ENCODE results near the gene HOXB3. TPM values are rescaled to one million over a fixed set of nuclear protein-coding genes. Genes with fewer than 3 reads are reported as not detected.

Gene HOXB3
- total RNA-seq, 2 experiments from 2014 or later, result 2.0 TPM

GRCh38 chr17:48558057-48558830 lies 31.8 kb downstream of the HOXB3 start:
- CTCF ChIA-PET, result interaction anchor here (1.0 kb wide), 1 partner anchor 75 kb away, joined by 4 read pairs; no protein-coding TSS in a partner anchor
- DNase-seq, result no peak
- H3K9me3 Mint-ChIP-seq, result no peaks in the 10 kb centered on the region
- peaks cover 6% of the 10 kb centered on the region for H3K4me1 Mint-ChIP-seq (ENCODE audit: low read depth)
- H3K27ac Mint-ChIP-seq, result no peak overlapping the region
- no peak overlapping the region for H3K4me3 Mint-ChIP-seq
- H3K27me3 Mint-ChIP-seq (ENCODE audit: low read depth), result peaks cover 11% of the 10 kb centered on the region
- H3K36me3 Mint-ChIP-seq (ENCODE audit: low read depth), result no peaks in the 10 kb centered on the region
- intact Hi-C loops (cut with micrococcal nuclease), result no loop called here

GRCh38 chr17:48556576-48557401 lies 33.3 kb downstream of the HOXB3 start:
- Mint-ChIP-seq H3K27me3 (ENCODE audit: low read depth) (peaks cover 7% of the 10 kb centered on the region), H3K27ac (no peak overlapping the region), H3K9me3 (no peaks in the 10 kb centered on the region), H3K36me3 (ENCODE audit: low read depth) (no peaks in the 10 kb centered on the region), H3K4me1 (ENCODE audit: low read depth) (peaks cover 6% of the 10 kb centered on the region), H3K4me3 (no peak overlapping the region)
- no peak for DNase-seq
- CTCF ChIA-PET, result interaction anchor here (1.0 to 2.7 kb wide), 3 partner anchors 9 to 74 kb away, joined by 3 to 9 read pairs (median 4); no protein-coding TSS in a partner anchor
- intact Hi-C loops (cut with micrococcal nuclease), result no loop called here

GRCh38 chr17:48556229-48556575 lies 33.8 kb downstream of the HOXB3 start:
- no peak for DNase-seq
- H3K27ac Mint-ChIP-seq, result no peak overlapping the region
- CTCF ChIA-PET, result interaction anchor here (1.0 to 2.7 kb wide), 3 partner anchors 9 to 65 kb away, joined by 3 to 9 read pairs (median 3); no protein-coding TSS in a partner anchor
- peaks cover 6% of the 10 kb centered on the region for H3K4me1 Mint-ChIP-seq (ENCODE audit: low read depth)
- no peak overlapping the region for H3K4me3 Mint-ChIP-seq
- peaks cover 7% of the 10 kb centered on the region for H3K27me3 Mint-ChIP-seq (ENCODE audit: low read depth)
- intact Hi-C loops (cut with micrococcal nuclease), result no loop called here
- H3K36me3 Mint-ChIP-seq (ENCODE audit: low read depth), result no peaks in the 10 kb centered on the region
- H3K9me3 Mint-ChIP-seq, result no peaks in the 10 kb centered on the region

GRCh38 chr17:48555258-48556228 lies 34.5 kb downstream of the HOXB3 start:
- H3K36me3 Mint-ChIP-seq (ENCODE audit: low read depth), result no peaks in the 10 kb centered on the region
- peaks cover 7% of the 10 kb centered on the region for H3K27me3 Mint-ChIP-seq (ENCODE audit: low read depth)
- no peaks in the 10 kb centered on the region for H3K9me3 Mint-ChIP-seq
- H3K4me1 Mint-ChIP-seq (ENCODE audit: low read depth), result peaks cover 6% of the 10 kb centered on the region
- CTCF ChIA-PET, result interaction anchor here (1.0 to 2.7 kb wide), 3 partner anchors 8 to 64 kb away, joined by 3 to 9 read pairs (median 3); no protein-coding TSS in a partner anchor
- peak overlapping the region; percentile 82 for H3K4me3 Mint-ChIP-seq
- intact Hi-C loops (cut with micrococcal nuclease), result loop anchor here (1.0 kb wide), 1 partner anchor 42 kb away; no protein-coding TSS in a partner anchor
- peak; percentile 31 for DNase-seq
- no peak overlapping the region for H3K27ac Mint-ChIP-seq

- Mint-ChIP-seq H3K9me3 (no peaks in the 10 kb centered on the region), H3K27ac (no peak overlapping the region), H3K4me1 (ENCODE audit: low read depth) (peaks cover 6% of the 10 kb centered on the region), H3K4me3 (peak overlapping the region; percentile 82), H3K27me3 (ENCODE audit: low read depth) (peaks cover 7% of the 10 kb centered on the region), H3K36me3 (ENCODE audit: low read depth) (no peaks in the 10 kb centered on the region)
- intact Hi-C loops (cut with micrococcal nuclease), result loop anchor here (1.0 kb wide), 1 partner anchor 41 kb away; no protein-coding TSS in a partner anchor
- CTCF ChIA-PET, result interaction anchor here (2.7 kb wide), 1 partner anchor 62 kb away, joined by 9 read pairs; no protein-coding TSS in a partner anchor
- no peak for DNase-seq
These were observed 35.4 kb downstream of the HOXB3 start for GRCh38 chr17:48554412-48555257.

DNA sequence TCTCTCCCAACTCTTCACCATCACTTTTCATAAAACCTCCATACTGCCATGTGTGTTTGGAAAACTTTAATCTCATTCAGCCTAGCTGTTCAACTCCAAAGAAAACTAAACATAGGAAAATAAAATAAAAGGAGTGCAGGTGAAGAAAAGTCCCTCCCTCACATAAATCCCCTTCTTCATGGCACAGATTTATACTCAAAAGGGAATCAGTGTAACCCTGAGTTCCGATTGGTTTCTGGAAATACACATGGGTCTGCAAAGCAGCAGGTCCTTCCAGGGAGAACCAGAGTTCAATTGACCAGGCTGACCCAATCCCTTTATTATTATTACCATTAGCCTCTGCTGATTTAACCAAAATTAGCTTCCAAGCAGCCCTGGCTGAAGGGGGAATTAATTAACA lies 36.2 kb downstream of the HOXB3 start:
- no peak overlapping the region for H3K27ac Mint-ChIP-seq
- CTCF ChIA-PET, result interaction anchor here (0.6 to 0.7 kb wide), 2 partner anchors 48 to 861 kb away, joined by 4 read pairs; partner anchors contain the start of gene PHB1

GRCh38 chr17:48553190-48553547 lies 36.9 kb downstream of the HOXB3 start:
- no peaks in the 10 kb centered on the region for H3K36me3 Mint-ChIP-seq (ENCODE audit: low read depth)
- no peak overlapping the region for H3K4me3 Mint-ChIP-seq
- CTCF ChIA-PET, result no interaction called here
- H3K27me3 Mint-ChIP-seq (ENCODE audit: low read depth), result peaks cover 4% of the 10 kb centered on the region
- DNase-seq, result no peak
- intact Hi-C loops (cut with micrococcal nuclease), result no loop called here
- H3K27ac Mint-ChIP-seq, result no peak overlapping the region
- H3K4me1 Mint-ChIP-seq (ENCODE audit: low read depth), result peaks cover 11% of the 10 kb centered on the region
- no peaks in the 10 kb centered on the region for H3K9me3 Mint-ChIP-seq

More for the DNA sequence above, 36.2 kb downstream of the HOXB3 start:
- Mint-ChIP-seq H3K9me3 (no peaks in the 10 kb centered on the region), H3K36me3 (ENCODE audit: low read depth) (no peaks in the 10 kb centered on the region), H3K4me3 (no peak overlapping the region), H3K27me3 (ENCODE audit: low read depth) (peaks cover 7% of the 10 kb centered on the region), H3K4me1 (ENCODE audit: low read depth) (peaks cover 6% of the 10 kb centered on the region)
- DNase-seq, result no peak
- intact Hi-C loops (cut with micrococcal nuclease), result no loop called here

DNA sequence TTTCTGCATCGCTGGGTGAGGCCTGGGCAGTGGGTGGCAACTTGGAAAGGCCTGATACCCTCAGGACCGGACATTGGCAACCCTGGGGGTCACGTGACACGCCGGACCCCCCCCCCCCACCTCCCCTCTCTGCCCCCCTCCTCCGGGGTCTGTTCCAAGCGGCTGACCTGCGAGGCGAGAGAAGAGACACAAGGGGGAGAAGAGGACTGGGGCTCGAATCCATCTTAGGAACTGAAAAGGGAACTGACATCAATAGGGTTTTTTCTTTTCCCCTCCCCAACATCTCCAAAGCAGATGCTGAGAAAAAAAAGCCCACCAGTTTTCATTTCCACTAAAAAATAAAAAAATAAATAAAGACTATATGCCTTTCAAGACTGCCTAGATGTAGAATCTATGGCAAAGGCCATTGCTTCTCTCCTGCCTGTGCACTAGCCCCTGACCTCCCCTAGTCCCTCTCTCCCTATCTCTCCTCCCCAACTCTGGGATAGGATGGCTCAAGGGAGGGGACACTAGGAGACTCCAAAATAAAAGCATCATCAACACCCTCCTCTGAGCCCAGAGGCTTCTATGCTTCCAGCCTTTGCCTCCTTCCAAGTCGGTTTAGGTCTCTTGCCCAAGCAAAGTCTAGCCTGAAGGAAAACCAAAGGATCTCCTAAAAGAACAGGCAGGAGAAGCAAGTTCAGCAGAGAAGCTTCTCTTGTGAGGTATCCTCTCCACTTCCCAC lies 37.4 kb downstream of the HOXB3 start:
- H3K4me1 Mint-ChIP-seq (ENCODE audit: low read depth), result peaks cover 17% of the 10 kb centered on the region
- H3K9me3 Mint-ChIP-seq, result no peaks in the 10 kb centered on the region
- intact Hi-C loops (cut with micrococcal nuclease), result no loop called here
- CTCF ChIA-PET, result no interaction called here
- no peak overlapping the region for H3K27ac Mint-ChIP-seq
- no peak overlapping the region for H3K4me3 Mint-ChIP-seq
- H3K27me3 Mint-ChIP-seq (ENCODE audit: low read depth), result peaks cover 4% of the 10 kb centered on the region
- no peak for DNase-seq
- H3K36me3 Mint-ChIP-seq (ENCODE audit: low read depth), result no peaks in the 10 kb centered on the region

GRCh38 chr17:48551596-48552465 lies 38.2 kb downstream of the HOXB3 start:
- no peak for DNase-seq
- Mint-ChIP-seq H3K27ac (no peak overlapping the region), H3K4me1 (ENCODE audit: low read depth) (peaks cover 22% of the 10 kb centered on the region), H3K27me3 (ENCODE audit: low read depth) (peaks cover 4% of the 10 kb centered on the region), H3K36me3 (ENCODE audit: low read depth) (no peaks in the 10 kb centered on the region), H3K9me3 (no peaks in the 10 kb centered on the region), H3K4me3 (no peak overlapping the region)
- CTCF ChIA-PET, result no interaction called here
- intact Hi-C loops (cut with micrococcal nuclease), result no loop called here

GRCh38 chr17:48551214-48551555 lies 38.9 kb downstream of the HOXB3 start:
- no peak overlapping the region for H3K4me3 Mint-ChIP-seq
- H3K4me1 Mint-ChIP-seq (ENCODE audit: low read depth), result peaks cover 27% of the 10 kb centered on the region
- no peak overlapping the region for H3K27ac Mint-ChIP-seq
- intact Hi-C loops (cut with micrococcal nuclease), result no loop called here
- peaks cover 4% of the 10 kb centered on the region for H3K27me3 Mint-ChIP-seq (ENCODE audit: low read depth)
- no peaks in the 10 kb centered on the region for H3K36me3 Mint-ChIP-seq (ENCODE audit: low read depth)
- CTCF ChIA-PET, result no interaction called here
- H3K9me3 Mint-ChIP-seq, result no peaks in the 10 kb centered on the region
- DNase-seq, result no peak
